Immature natural killer cell (primary cell): ENCODE results near the gene CLEC11A. TPM values are rescaled to one million over a fixed set of nuclear protein-coding genes. Genes with fewer than 3 reads are reported as not detected.

Source experiments
- DNase-seq, 3 donors: peaks; one replicate each; pipeline ENCODE4 v3.0.0; 2022; ENCODE audit warnings: mixed read lengths in 1 of 3
- H3K27ac Mint-ChIP-seq, 6 donors: one replicate each; pipeline ENCODE4 v1.8.0; 2020; ENCODE audit warnings: mixed read lengths in 6 of 6, mild to moderate bottlenecking in 5 of 6, inconsistent platforms in 4 of 6, moderate library complexity in 3 of 6
- H3K27me3 Mint-ChIP-seq, 3 donors: one replicate each; pipeline ENCODE4 v1.8.0; 2020 to 2021; ENCODE audit warnings: low read depth in 3 of 3, mild to moderate bottlenecking in 3 of 3, mixed read lengths in 3 of 3, moderate library complexity in 3 of 3, inconsistent platforms in 1 of 3
- H3K36me3 Mint-ChIP-seq, 3 donors: one replicate each; pipeline ENCODE4 v1.8.0; 2020; ENCODE audit warnings: mixed read lengths in 3 of 3, inconsistent platforms in 2 of 3, mild to moderate bottlenecking in 2 of 3
- H3K4me1 Mint-ChIP-seq, 2 donors: one replicate each; pipeline ENCODE4 v1.8.0; 2020; ENCODE audit warnings: inconsistent platforms in 2 of 2, mild to moderate bottlenecking in 2 of 2, mixed read lengths in 2 of 2, moderate library complexity in 1 of 2
- H3K4me3 Mint-ChIP-seq, 5 donors: one replicate each; pipeline ENCODE4 v1.8.0; 2020; ENCODE audit warnings: mild to moderate bottlenecking in 5 of 5, mixed read lengths in 5 of 5, inconsistent platforms in 3 of 5, moderate library complexity in 3 of 5
- H3K9me3 Mint-ChIP-seq, 6 donors: one replicate each; pipeline ENCODE4 v1.8.0; 2020; ENCODE audit warnings: mild to moderate bottlenecking in 6 of 6, mixed read lengths in 6 of 6, inconsistent platforms in 4 of 6, moderate library complexity in 3 of 6
- polyA plus RNA-seq, 3 donors: library from polyadenylated mRNA; unstranded; fragments of 300-500 nt; fragmentation: Illumina TruSeq; gene quantifications; one replicate each; pipeline ENCODE4 v1.2.3, GENCODE V29; 2021

Gene CLEC11A
- polyA plus RNA-seq, 3 donors from 2014 or later = 1.4 to 4.6 (median 4.2) TPM

- no peak overlapping the region for H3K4me3 Mint-ChIP-seq
- no peaks in the 10 kb centered on the region for H3K36me3 Mint-ChIP-seq
- H3K9me3 Mint-ChIP-seq = peaks cover 0 to 2% (median 0%) of the 10 kb centered on the region in 6 donors
- no peak for DNase-seq
- H3K27me3 Mint-ChIP-seq = peaks cover 12 to 22% (median 19%) of the 10 kb centered on the region in 3 donors
- no peaks in the 10 kb centered on the region for H3K4me1 Mint-ChIP-seq
- no peak overlapping the region for H3K27ac Mint-ChIP-seq
Measured at GRCh38 chr19:50697414-50698124, 25.6 kb upstream of the CLEC11A start.

GRCh38 chr19:50701367-50701985, 21.7 kb upstream of the CLEC11A start:
- H3K4me3 Mint-ChIP-seq = no peak overlapping the region
- H3K9me3 Mint-ChIP-seq = peaks cover 0 to 2% (median 0%) of the 10 kb centered on the region in 6 donors
- no peaks in the 10 kb centered on the region for H3K36me3 Mint-ChIP-seq
- no peak overlapping the region for H3K27ac Mint-ChIP-seq
- peaks cover 17 to 25% (median 21%) of the 10 kb centered on the region in 3 donors for H3K27me3 Mint-ChIP-seq
- no peak for DNase-seq
- H3K4me1 Mint-ChIP-seq = no peaks in the 10 kb centered on the region

- H3K27ac Mint-ChIP-seq = no peak overlapping the region
- H3K4me3 Mint-ChIP-seq = no peak overlapping the region
- no peaks in the 10 kb centered on the region for H3K36me3 Mint-ChIP-seq
- peaks cover 13 to 23% (median 20%) of the 10 kb centered on the region in 3 donors for H3K27me3 Mint-ChIP-seq
- no peak for DNase-seq
- H3K4me1 Mint-ChIP-seq = no peaks in the 10 kb centered on the region
- peaks cover 0 to 2% (median 0%) of the 10 kb centered on the region in 6 donors for H3K9me3 Mint-ChIP-seq
Measured at GRCh38 chr19:50702158-50702870, 20.9 kb upstream of the CLEC11A start.

GRCh38 chr19:50702871-50703829, 20.0 kb upstream of the CLEC11A start:
- no peak for DNase-seq
- H3K36me3 Mint-ChIP-seq = no peaks in the 10 kb centered on the region
- H3K27ac Mint-ChIP-seq = no peak overlapping the region
- H3K9me3 Mint-ChIP-seq = no peaks in the 10 kb centered on the region
- peaks cover 13 to 22% (median 18%) of the 10 kb centered on the region in 3 donors for H3K27me3 Mint-ChIP-seq
- H3K4me3 Mint-ChIP-seq = no peak overlapping the region
- no peaks in the 10 kb centered on the region for H3K4me1 Mint-ChIP-seq

- Mint-ChIP-seq H3K4me3 (no peak overlapping the region), H3K27me3 (peaks cover 13 to 21% (median 16%) of the 10 kb centered on the region in 3 donors), H3K27ac (no peak overlapping the region), H3K9me3 (no peaks in the 10 kb centered on the region), H3K4me1 (no peaks in the 10 kb centered on the region), H3K36me3 (no peaks in the 10 kb centered on the region)
- DNase-seq = no peak
Measured at GRCh38 chr19:50703915-50704796, 19.0 kb upstream of the CLEC11A start.

- no peaks in the 10 kb centered on the region for H3K9me3 Mint-ChIP-seq
- no peaks in the 10 kb centered on the region for H3K36me3 Mint-ChIP-seq
- peaks cover 10 to 18% (median 11%) of the 10 kb centered on the region in 3 donors for H3K27me3 Mint-ChIP-seq
- no peak overlapping the region for H3K4me3 Mint-ChIP-seq
- H3K27ac Mint-ChIP-seq = no peak overlapping the region
- DNase-seq = peak; percentile 20 to 27 (median 26)
- no peaks in the 10 kb centered on the region for H3K4me1 Mint-ChIP-seq
Measured at GRCh38 chr19:50705422-50706019, 17.6 kb upstream of the CLEC11A start.

GRCh38 chr19:50706387-50706786, 16.8 kb upstream of the CLEC11A start:
- Mint-ChIP-seq H3K36me3 (no peaks in the 10 kb centered on the region), H3K9me3 (no peaks in the 10 kb centered on the region), H3K27ac (no peak overlapping the region), H3K27me3 (peaks cover 9 to 18% (median 11%) of the 10 kb centered on the region in 3 donors), H3K4me1 (no peaks in the 10 kb centered on the region), H3K4me3 (no peak overlapping the region)
- no peak for DNase-seq

GRCh38 chr19:50708179-50708879, 14.8 kb upstream of the CLEC11A start:
- Mint-ChIP-seq H3K9me3 (no peaks in the 10 kb centered on the region), H3K4me1 (peaks cover 13% of the 10 kb centered on the region in 2 donors), H3K27me3 (peaks cover 9 to 16% (median 11%) of the 10 kb centered on the region in 3 donors), H3K27ac (no peak overlapping the region), H3K36me3 (no peaks in the 10 kb centered on the region), H3K4me3 (no peak overlapping the region)
- DNase-seq = no peak

GRCh38 chr19:50710094-50710493, 13.1 kb upstream of the CLEC11A start:
- peaks cover 7 to 12% (median 10%) of the 10 kb centered on the region in 3 donors for H3K27me3 Mint-ChIP-seq
- H3K9me3 Mint-ChIP-seq = no peaks in the 10 kb centered on the region
- no peaks in the 10 kb centered on the region for H3K36me3 Mint-ChIP-seq
- no peak overlapping the region for H3K4me3 Mint-ChIP-seq
- no peak overlapping the region for H3K27ac Mint-ChIP-seq
- H3K4me1 Mint-ChIP-seq = peaks cover 21 to 22% of the 10 kb centered on the region in 2 donors
- no peak for DNase-seq

- H3K27ac Mint-ChIP-seq = no peak overlapping the region
- H3K27me3 Mint-ChIP-seq = peaks cover 4 to 10% (median 10%) of the 10 kb centered on the region in 3 donors
- no peak overlapping the region for H3K4me3 Mint-ChIP-seq
- no peaks in the 10 kb centered on the region for H3K36me3 Mint-ChIP-seq
- H3K4me1 Mint-ChIP-seq = peaks cover 21 to 22% of the 10 kb centered on the region in 2 donors
- no peaks in the 10 kb centered on the region for H3K9me3 Mint-ChIP-seq
- no peak for DNase-seq
Measured at GRCh38 chr19:50710612-50711011, 12.6 kb upstream of the CLEC11A start.

- no peaks in the 10 kb centered on the region for H3K9me3 Mint-ChIP-seq
- no peak overlapping the region for H3K27ac Mint-ChIP-seq
- H3K4me1 Mint-ChIP-seq = peaks cover 21 to 22% of the 10 kb centered on the region in 2 donors
- no peak for DNase-seq
- peaks cover 6 to 14% (median 11%) of the 10 kb centered on the region in 3 donors for H3K27me3 Mint-ChIP-seq
- H3K4me3 Mint-ChIP-seq = no peak overlapping the region
- H3K36me3 Mint-ChIP-seq = no peaks in the 10 kb centered on the region
Measured at GRCh38 chr19:50711196-50711595, 12.0 kb upstream of the CLEC11A start.

- H3K9me3 Mint-ChIP-seq = no peaks in the 10 kb centered on the region
- H3K27ac Mint-ChIP-seq = no peak overlapping the region
- no peaks in the 10 kb centered on the region for H3K36me3 Mint-ChIP-seq
- DNase-seq = no peak
- peaks cover 6 to 12% (median 11%) of the 10 kb centered on the region in 3 donors for H3K27me3 Mint-ChIP-seq
- H3K4me1 Mint-ChIP-seq = peaks cover 21 to 22% of the 10 kb centered on the region in 2 donors
- H3K4me3 Mint-ChIP-seq = no peak overlapping the region
Measured at GRCh38 chr19:50711805-50712204, 11.4 kb upstream of the CLEC11A start.
